Nephron progenitor cell (in vitro differentiated cells): ENCODE data around the gene GCNA.

ENCODE experiments used
- DNase-seq: peaks from one replicate; pipeline ENCODE4 v3.0.0; 2021
- H3K27ac Mint-ChIP-seq: 2 replicates; pipeline ENCODE4 v1.8.0; 2021; ENCODE audit warnings: mild to moderate bottlenecking, moderate library complexity, mixed read lengths
- H3K27me3 Mint-ChIP-seq: 2 replicates; pipeline ENCODE4 v1.8.0; 2021; ENCODE audit warnings: mild to moderate bottlenecking, low read depth, mixed read lengths; ENCODE audit not compliant: poor library complexity
- H3K36me3 Mint-ChIP-seq: 2 replicates; pipeline ENCODE4 v1.8.0; 2021; ENCODE audit warnings: low read depth, mixed read lengths
- H3K4me1 Mint-ChIP-seq: 2 replicates; pipeline ENCODE4 v1.8.0; 2021; ENCODE audit warnings: mixed read lengths
- H3K4me3 Mint-ChIP-seq: 2 replicates; pipeline ENCODE4 v1.8.0; 2021; ENCODE audit warnings: mild to moderate bottlenecking, moderate library complexity, mixed read lengths
- H3K9me3 Mint-ChIP-seq: 2 replicates; pipeline ENCODE4 v1.8.0; 2021; ENCODE audit warnings: mild to moderate bottlenecking, moderate library complexity, mixed read lengths
- TF ChIP-seq, protein P1 (sequence below): fragments of 200-600 bp; sonication (generic); IDR thresholded peaks from 2 replicates; pipeline ENCODE4 v1.5.0; 2021; ENCODE audit warnings: antibody characterized with exemption

GCNA gene

DNA sequence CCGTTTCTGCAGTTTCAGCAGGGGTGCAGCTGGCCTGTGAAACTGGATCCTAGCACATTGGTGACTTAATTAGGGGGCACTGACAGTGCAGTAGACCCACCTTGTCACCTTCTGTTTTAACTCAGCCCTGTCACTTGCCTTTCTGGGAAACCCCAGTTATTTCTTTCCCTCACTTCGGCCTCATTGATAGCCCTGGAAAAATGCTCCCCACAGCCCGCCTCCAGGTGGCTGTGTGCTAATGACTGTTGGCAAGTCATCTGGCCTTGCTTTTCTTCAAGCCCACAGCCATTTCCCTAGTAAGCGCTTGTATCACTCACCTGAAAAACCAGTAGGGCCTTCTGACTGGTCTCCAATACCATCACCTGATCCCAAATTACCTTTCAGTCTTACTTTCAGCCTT lies 36.8 kb downstream of the GCNA start:
- peaks cover 14% of the 10 kb centered on the region for H3K4me1 Mint-ChIP-seq
- H3K27me3 Mint-ChIP-seq: no peaks in the 10 kb centered on the region
- TF ChIP-seq, protein P1, sequence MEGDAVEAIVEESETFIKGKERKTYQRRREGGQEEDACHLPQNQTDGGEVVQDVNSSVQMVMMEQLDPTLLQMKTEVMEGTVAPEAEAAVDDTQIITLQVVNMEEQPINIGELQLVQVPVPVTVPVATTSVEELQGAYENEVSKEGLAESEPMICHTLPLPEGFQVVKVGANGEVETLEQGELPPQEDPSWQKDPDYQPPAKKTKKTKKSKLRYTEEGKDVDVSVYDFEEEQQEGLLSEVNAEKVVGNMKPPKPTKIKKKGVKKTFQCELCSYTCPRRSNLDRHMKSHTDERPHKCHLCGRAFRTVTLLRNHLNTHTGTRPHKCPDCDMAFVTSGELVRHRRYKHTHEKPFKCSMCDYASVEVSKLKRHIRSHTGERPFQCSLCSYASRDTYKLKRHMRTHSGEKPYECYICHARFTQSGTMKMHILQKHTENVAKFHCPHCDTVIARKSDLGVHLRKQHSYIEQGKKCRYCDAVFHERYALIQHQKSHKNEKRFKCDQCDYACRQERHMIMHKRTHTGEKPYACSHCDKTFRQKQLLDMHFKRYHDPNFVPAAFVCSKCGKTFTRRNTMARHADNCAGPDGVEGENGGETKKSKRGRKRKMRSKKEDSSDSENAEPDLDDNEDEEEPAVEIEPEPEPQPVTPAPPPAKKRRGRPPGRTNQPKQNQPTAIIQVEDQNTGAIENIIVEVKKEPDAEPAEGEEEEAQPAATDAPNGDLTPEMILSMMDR: no peak
- no peak overlapping the region for H3K4me3 Mint-ChIP-seq
- peaks cover 67% of the 10 kb centered on the region for H3K9me3 Mint-ChIP-seq
- H3K36me3 Mint-ChIP-seq: peaks cover 28% of the 10 kb centered on the region
- H3K27ac Mint-ChIP-seq: no peak overlapping the region
- DNase-seq: no peak

DNA sequence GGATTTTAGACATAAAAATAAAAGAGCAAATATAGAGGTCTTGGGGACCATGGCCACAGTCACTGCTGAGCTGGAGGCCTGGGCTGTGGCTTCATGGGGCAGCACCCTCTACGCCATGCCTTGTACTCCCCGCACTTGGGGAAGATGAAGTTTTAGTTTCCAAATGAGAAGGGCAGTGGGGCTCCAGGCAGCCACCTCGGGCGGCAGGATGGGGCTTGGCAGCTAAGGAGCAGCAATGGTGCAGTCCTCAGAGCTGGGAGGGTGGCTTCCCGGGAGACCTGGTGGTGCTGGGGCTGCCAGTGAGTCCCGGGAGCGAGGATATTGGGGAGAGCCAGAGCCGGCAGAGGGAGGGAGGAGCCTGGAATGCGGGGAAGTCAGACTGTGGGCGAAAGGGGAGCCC lies 37.7 kb downstream of the GCNA start:
- Mint-ChIP-seq H3K4me3 (no peak overlapping the region), H3K9me3 (peaks cover 72% of the 10 kb centered on the region), H3K27me3 (no peaks in the 10 kb centered on the region), H3K4me1 (peaks cover 14% of the 10 kb centered on the region), H3K27ac (no peak overlapping the region), H3K36me3 (peaks cover 24% of the 10 kb centered on the region)
- DNase-seq: no peak
- TF ChIP-seq, protein P1: no peak

DNA sequence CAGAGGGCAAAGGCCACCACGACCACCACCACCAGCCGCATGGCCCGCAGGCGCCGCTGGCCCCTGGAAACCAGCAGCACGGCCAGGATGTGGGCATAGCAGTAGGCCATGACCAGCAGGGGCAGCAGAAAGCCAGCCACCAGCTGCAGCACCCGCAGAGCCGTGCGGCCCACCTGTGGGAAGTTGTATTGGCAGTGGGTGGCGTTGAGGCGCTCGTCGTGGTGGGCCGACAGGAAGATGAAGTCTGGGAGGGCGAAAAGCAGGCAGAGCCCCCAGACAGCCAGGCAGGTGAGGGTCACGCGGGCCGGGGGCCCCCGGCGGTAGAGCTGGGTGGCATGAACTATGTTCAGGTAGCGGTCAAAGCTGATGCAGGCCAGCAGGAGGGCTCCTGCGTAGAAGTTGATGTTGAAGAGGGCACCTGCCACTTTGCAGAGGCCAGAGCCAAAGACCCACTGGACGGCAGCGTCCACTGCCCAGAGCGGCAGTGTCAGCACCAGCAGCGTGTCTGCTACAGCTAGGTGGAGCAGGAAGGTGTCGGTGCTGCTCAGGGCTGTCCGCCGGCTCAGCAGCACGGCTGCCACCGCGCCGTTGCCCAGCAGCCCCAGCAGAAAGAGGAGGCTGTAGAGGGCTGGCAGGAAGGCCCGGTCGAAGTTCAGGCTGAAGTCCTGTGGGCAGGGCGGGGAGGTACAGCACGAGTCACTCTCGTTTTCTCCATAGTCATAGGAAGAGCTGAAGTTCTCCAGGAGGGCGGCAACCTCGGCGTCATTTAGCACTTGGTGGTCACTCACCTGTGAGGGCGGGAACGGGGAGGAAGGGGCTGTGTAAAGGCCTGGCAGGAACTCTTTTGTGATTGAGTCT lies 38.7 kb downstream of the GCNA start:
- TF ChIP-seq, protein P1: no peak
- peaks cover 15% of the 10 kb centered on the region for H3K36me3 Mint-ChIP-seq
- H3K9me3 Mint-ChIP-seq: peaks cover 69% of the 10 kb centered on the region
- H3K4me3 Mint-ChIP-seq: no peak overlapping the region
- no peak for DNase-seq
- H3K27me3 Mint-ChIP-seq: no peaks in the 10 kb centered on the region
- no peak overlapping the region for H3K27ac Mint-ChIP-seq
- peaks cover 14% of the 10 kb centered on the region for H3K4me1 Mint-ChIP-seq

DNA sequence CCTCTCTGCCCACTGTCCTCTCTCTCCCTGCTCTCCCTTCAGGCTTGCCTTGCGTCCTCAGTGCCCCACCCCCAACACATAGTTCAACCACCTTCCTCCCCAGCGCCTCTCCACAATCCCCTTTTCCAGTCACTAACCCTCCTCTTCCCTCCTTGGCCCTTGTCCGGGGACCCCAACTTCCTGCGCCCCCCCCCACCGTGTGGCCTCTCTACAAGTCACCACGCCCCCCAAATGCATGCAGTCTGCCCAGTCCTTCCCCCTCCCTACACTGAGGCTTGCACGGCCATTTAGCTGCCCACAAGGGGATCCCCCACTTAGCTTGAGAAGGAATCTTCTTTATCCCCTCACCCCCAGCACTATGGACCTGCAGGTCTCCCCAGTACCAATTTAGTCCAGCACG lies 39.5 kb downstream of the GCNA start:
- H3K27me3 Mint-ChIP-seq: no peaks in the 10 kb centered on the region
- H3K4me3 Mint-ChIP-seq: no peak overlapping the region
- TF ChIP-seq, protein P1: no peak
- peaks cover 10% of the 10 kb centered on the region for H3K36me3 Mint-ChIP-seq
- DNase-seq: no peak
- H3K27ac Mint-ChIP-seq: no peak overlapping the region
- H3K9me3 Mint-ChIP-seq: peaks cover 70% of the 10 kb centered on the region
- H3K4me1 Mint-ChIP-seq: peaks cover 11% of the 10 kb centered on the region

DNA sequence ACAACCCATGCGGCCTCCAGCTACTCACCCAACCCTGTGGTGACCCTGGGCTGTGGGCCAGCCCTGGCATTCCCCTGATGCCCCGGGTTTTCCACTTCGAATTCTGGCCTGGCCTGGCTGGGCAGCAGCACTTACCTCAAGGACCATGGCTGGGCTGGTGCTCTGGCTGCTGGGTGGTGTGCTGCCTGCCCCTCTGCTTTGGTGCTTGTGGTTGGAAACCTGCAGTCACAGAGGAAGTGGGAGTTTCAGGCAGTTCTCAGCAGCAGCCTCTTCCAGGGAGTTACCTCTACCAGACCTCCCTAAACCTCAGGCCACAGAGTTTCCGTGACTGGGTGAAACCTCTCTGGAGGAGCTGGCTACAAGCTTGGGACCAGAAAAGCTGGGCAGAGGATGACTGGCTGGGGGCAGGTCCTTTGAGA lies 40.1 kb downstream of the GCNA start, which contains the start of gene CXCR3:
TSS of gene CXCR3 (minus strand) at position 209 of the 419 bp plus-strand sequence. CDS start at position 147, 62 bp downstream.
- Mint-ChIP-seq H3K4me3 (no peak within 1 kb of the TSS), H3K27ac (no peak within 1 kb of the TSS), H3K27me3 (no peaks in the 10 kb centered on the region), H3K36me3 (peaks cover 5% of the 10 kb centered on the region), H3K9me3 (peaks cover 66% of the 10 kb centered on the region), H3K4me1 (peaks cover 13% of the 10 kb centered on the region)
- DNase-seq: no peak
- TF ChIP-seq, protein P1: no peak

DNA sequence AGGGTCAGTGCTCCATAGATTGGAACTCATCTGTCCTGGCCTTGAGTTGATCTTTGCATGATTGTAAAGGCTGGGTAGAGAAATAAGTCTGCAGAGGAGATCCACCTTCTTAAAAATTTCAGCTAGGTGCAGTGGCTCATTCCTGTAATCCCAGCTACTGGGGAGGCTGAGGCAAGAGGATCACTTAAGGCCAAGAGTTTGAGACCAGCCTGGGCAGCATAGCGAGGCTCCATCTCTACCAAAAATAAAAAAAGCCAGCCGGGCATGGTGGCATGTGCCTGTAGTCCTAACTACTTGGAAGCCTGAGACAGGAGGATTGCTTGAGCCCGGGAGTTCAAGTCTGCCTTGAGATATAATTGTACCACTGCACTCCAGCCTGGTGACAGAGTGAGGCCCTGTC lies 40.5 kb downstream of the GCNA start:
- Mint-ChIP-seq H3K27me3 (no peaks in the 10 kb centered on the region), H3K9me3 (peaks cover 65% of the 10 kb centered on the region), H3K36me3 (no peaks in the 10 kb centered on the region), H3K27ac (no peak overlapping the region), H3K4me1 (peaks cover 13% of the 10 kb centered on the region), H3K4me3 (no peak overlapping the region)
- TF ChIP-seq, protein P1: no peak
- DNase-seq: no peak
